Measurements from ENCODE around the gene FHL2. TPM values are rescaled to one million over a fixed set of nuclear protein-coding genes. Genes with fewer than 3 reads are reported as not detected.

Gene FHL2
- total and polyA plus RNA-seq, 2 of the 13 experiments (the other 11 are each of a cell fraction or from before 2014, with no cell fraction given) = 1.9 to 74.8 TPM

- TF ChIP-seq ZSCAN5A (CRISPR knock-in tag; IDR thresholded peaks at IDR 0.05; ENCODE audit: borderline replicate concordance) = no peak
- no peak for TF ChIP-seq MED8 (CRISPR knock-in tag; IDR thresholded peaks at IDR 0.05; ENCODE audit: insufficient replicate concordance)
- TF ChIP-seq SMAD1 (CRISPR knock-in tag; IDR thresholded peaks at IDR 0.05; ENCODE audit: borderline replicate concordance, low read depth) = no peak
- peak; percentile 98; the same call in 1 of the 2 replicates for TF ChIP-seq ZNF232 (CRISPR knock-in tag; IDR thresholded peaks at IDR 0.05; ENCODE audit: borderline replicate concordance)
- TF ChIP-seq ZNF362 (CRISPR knock-in tag; IDR thresholded peaks at IDR 0.05; ENCODE audit: borderline replicate concordance) = peak; percentile 15; the same call in 1 of the 2 replicates
- no peak for TF ChIP-seq KAT2B (IDR thresholded peaks at IDR 0.05; ENCODE audit: borderline replicate concordance, low read depth, low read length)
- TF ChIP-seq, protein P1, sequence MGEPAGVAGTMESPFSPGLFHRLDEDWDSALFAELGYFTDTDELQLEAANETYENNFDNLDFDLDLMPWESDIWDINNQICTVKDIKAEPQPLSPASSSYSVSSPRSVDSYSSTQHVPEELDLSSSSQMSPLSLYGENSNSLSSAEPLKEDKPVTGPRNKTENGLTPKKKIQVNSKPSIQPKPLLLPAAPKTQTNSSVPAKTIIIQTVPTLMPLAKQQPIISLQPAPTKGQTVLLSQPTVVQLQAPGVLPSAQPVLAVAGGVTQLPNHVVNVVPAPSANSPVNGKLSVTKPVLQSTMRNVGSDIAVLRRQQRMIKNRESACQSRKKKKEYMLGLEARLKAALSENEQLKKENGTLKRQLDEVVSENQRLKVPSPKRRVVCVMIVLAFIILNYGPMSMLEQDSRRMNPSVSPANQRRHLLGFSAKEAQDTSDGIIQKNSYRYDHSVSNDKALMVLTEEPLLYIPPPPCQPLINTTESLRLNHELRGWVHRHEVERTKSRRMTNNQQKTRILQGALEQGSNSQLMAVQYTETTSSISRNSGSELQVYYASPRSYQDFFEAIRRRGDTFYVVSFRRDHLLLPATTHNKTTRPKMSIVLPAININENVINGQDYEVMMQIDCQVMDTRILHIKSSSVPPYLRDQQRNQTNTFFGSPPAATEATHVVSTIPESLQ (CRISPR knock-in tag; conservative IDR thresholded peaks at IDR 0.05) = no peak
- peak; percentile 37; the same call in 1 of the 2 replicates for TF ChIP-seq ZNF160 (CRISPR knock-in tag; IDR thresholded peaks at IDR 0.05)
- TF ChIP-seq ZNF512B (CRISPR knock-in tag; IDR thresholded peaks at IDR 0.05; ENCODE audit: borderline replicate concordance) = no peak
- TF ChIP-seq ATAD3A (CRISPR knock-in tag; IDR thresholded peaks at IDR 0.05) = no peak
- TF ChIP-seq, protein P2, sequence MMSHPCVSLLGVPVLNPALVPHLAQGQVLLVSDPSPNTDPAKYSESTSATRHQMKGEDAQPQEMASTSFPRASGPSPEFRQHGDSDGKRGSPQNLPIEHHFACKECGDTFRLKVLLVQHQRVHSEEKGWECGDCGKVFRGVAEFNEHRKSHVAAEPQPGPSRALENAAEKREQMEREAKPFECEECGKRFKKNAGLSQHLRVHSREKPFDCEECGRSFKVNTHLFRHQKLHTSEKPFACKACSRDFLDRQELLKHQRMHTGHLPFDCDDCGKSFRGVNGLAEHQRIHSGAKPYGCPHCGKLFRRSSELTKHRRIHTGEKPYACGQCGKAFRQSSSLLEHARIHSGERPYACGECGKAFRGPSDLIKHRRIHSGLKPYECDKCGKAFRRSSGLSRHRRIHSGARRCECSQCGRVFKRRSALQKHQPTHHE (CRISPR knock-in tag; IDR thresholded peaks at IDR 0.05; ENCODE audit: borderline replicate concordance) = no peak
- no peak for TF ChIP-seq GPN1 (CRISPR knock-in tag; IDR thresholded peaks at IDR 0.05; ENCODE audit: borderline replicate concordance)
- no peak for TF ChIP-seq NONO (IDR thresholded peaks at IDR 0.05)
- TF ChIP-seq NONO (CRISPR knock-in tag; conservative IDR thresholded peaks at IDR 0.05) = peak; percentile 69; the same call in 1 of the 2 replicates
- no peak for TF ChIP-seq HDAC2 (CRISPR knock-in tag; IDR thresholded peaks at IDR 0.05)
- TF ChIP-seq ZNF777 (CRISPR knock-in tag; IDR thresholded peaks at IDR 0.05) = 0 out of 2 replicates have a peak, but pooled peaks have one; percentile 40
- TF ChIP-seq RBAK (CRISPR knock-in tag; IDR thresholded peaks at IDR 0.05) = peak; percentile 50; the same call in 1 of the 2 replicates
- no peak for TF ChIP-seq HNRNPUL1 (IDR thresholded peaks at IDR 0.05; ENCODE audit: low read depth, low read length)
- no peak; the same call in 1 of the 2 replicates for TF ChIP-seq SNAPC5 (CRISPR knock-in tag; IDR thresholded peaks at IDR 0.05; ENCODE audit: borderline replicate concordance)
These were observed 70.3 kb downstream of the FHL2 start (continued) for GRCh38 chr2:105328281-105329196.

All from HepG2 (cell line).